Ovary (tissue), 3 donors: Measurements from ENCODE around the gene NTRK1.

Source experiments
- POLR2A ChIP-seq: fragments of 450-650 bp; IDR thresholded peaks from one replicate; pipeline ENCODE4 v1.6.1; 2017; ENCODE audit warnings: antibody characterized with exemption, mild to moderate bottlenecking, moderate library complexity
- TF ChIP-seq, protein P1 (sequence below), 3 donors: fragments of 450-650 bp in 2 of 3; fragments of 200-600 bp in 1 of 3; IDR thresholded peaks; one replicate each; pipeline versions ENCODE4 v1.5.1 to v1.8.0; 2016 to 2022; ENCODE audit warnings: antibody characterized with exemption in 3 of 3, mild to moderate bottlenecking in 1 of 3
- donor health status: DM: no; HTN: no; CAD: no.

DNA sequence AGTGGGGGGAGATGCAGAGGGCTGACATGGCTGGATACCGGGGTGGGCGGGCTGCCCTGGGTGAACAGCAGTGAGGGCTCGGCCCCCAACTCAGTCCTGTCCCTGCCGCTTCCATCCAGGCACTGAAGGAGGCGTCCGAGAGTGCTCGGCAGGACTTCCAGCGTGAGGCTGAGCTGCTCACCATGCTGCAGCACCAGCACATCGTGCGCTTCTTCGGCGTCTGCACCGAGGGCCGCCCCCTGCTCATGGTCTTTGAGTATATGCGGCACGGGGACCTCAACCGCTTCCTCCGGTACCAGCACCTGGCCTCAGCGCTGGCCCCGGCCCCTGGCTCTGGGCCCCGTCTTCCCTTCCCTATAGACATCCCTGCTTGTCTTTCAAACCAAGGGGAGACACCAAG lies 15.6 kb downstream of the NTRK1 start:
- TF ChIP-seq, protein P1, sequence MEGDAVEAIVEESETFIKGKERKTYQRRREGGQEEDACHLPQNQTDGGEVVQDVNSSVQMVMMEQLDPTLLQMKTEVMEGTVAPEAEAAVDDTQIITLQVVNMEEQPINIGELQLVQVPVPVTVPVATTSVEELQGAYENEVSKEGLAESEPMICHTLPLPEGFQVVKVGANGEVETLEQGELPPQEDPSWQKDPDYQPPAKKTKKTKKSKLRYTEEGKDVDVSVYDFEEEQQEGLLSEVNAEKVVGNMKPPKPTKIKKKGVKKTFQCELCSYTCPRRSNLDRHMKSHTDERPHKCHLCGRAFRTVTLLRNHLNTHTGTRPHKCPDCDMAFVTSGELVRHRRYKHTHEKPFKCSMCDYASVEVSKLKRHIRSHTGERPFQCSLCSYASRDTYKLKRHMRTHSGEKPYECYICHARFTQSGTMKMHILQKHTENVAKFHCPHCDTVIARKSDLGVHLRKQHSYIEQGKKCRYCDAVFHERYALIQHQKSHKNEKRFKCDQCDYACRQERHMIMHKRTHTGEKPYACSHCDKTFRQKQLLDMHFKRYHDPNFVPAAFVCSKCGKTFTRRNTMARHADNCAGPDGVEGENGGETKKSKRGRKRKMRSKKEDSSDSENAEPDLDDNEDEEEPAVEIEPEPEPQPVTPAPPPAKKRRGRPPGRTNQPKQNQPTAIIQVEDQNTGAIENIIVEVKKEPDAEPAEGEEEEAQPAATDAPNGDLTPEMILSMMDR (IDR thresholded peaks at IDR 0.05), result no peak
- no peak for TF ChIP-seq POLR2A
